ENCODE data around the gene DNAJC9.

DNAJC9 gene

DNA sequence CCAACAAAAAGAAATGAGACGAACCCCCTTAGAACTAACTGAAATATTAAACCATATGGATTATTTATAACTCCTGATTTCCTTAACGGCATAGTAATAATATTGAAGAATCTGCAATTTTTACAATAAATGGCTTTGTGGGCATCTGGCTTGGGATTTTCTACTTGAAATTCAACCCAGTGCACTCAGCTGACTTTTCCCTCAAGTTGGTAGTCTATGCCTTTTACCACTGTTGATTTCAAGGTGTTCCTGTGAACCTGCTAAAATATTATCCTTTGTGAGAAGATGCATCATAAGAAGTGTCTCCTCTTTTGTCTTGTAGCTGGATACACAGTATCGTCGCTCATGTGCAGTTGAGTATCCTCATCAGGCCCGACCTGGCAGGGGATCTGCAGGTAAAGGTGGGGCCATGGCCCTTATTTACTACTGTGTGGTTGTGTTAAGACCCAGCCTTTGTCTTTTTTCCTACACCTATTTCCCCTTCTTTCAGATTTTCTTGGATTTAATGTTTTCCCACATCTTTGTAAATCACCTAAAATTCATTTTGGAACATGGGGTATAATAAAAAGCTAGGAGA is 8.0 kb downstream of the DNAJC9 start:
- no peak for DNase-seq (ENCODE audit: low read depth in 2 of 2)

DNA sequence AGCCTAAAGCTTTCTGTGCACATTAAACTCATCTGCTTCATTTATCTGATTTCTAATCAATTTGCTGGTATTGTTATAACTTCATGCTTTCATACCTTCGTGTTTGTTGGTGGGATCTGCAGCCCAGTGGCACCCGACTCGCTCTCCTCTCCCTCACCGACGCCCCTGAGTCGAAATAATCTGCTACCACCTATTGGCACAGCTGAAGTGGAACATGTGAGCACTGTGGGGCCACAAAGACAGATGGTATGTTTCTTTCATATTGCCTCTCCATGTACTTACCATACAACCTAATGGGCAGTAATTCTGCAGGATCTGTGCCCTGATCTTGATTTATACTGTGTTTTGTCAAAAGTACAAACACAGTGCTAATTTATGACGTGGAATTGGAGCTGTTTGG is 12.4 kb downstream of the DNAJC9 start:
- no peak for DNase-seq (ENCODE audit: low read depth in 2 of 2)

DNA sequence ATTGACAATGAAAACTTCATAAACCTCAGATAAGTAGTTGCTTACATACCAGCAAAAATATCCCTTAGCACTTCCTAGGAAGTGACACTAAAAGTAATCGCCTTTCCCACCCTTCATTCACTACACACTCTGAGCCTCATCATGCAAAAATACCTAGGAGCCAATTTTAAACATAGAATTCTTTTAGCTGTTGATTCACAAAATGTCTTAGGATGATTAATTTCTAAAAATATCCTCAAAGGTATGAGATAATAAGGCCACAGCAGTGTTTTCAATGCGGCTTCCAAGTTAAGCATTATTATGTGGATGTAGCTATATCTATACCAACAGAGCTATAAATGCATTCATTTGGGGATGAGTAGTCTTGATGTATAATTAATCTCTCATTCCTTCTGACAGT is 13.2 kb downstream of the DNAJC9 start:
- no peak for DNase-seq (ENCODE audit: low read depth in 2 of 2)

DNA sequence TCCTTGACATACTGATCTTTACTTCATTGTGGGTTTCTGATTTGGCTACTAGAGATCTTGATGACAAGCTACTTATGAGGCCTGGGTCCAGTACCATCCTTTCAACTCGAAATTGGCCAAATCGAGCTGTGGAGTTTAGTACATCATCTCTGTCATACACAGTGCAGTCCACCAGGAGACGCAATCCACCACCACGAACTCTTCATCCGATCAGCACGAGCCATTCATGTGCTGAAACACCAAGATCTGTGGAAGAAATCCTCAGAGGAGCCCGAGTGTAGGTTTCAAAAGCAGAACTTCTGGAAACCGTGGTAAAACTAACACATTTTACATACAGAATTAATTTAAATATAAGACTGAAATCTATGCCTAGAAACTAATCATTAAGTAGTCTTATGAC is 14.2 kb downstream of the DNAJC9 start:
- DNase-seq (ENCODE audit: low read depth in 2 of 2), result no peak

DNA sequence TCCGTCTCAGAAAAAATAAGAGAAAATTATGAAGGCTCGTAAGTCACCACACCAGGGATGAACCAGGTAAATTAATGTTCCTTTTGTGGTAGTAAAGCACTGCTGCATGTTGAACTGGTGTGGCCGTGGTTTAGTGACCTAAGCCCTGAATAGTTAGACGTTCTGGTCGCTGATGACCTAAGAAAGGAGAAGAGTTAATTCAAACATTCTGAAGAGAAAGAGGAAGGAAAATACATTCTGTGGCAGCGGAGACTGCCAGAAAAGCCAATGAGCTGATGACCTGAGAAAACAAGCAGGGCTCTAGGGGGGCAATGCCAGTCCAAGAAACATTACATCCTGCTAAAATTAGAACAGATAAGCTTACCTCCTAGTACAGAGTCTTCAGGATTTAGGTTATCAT is 17.5 kb downstream of the DNAJC9 start:
- no peak for DNase-seq (ENCODE audit: low read depth in 2 of 2)

DNA sequence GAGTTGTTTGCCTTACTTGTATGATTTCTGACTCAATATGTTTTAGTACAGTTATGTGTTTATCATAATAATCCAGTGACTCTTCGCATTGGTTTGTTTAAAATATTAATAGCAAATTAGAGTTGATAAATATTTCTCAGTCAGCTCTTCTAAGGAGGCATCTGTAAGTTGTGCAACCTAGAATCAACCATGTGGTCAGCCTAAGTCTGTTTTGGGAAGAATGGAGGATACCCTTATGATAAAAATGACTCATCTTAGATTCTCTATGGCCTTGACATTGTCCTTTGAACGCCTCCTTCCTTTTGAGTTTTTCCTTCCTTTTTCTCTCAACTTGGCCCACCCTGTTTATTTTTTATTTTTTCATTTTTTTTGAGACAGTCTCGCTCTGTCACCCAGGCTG is 18.8 kb downstream of the DNAJC9 start:
- DNase-seq (ENCODE audit: low read depth in 2 of 2), result no peak

DNA sequence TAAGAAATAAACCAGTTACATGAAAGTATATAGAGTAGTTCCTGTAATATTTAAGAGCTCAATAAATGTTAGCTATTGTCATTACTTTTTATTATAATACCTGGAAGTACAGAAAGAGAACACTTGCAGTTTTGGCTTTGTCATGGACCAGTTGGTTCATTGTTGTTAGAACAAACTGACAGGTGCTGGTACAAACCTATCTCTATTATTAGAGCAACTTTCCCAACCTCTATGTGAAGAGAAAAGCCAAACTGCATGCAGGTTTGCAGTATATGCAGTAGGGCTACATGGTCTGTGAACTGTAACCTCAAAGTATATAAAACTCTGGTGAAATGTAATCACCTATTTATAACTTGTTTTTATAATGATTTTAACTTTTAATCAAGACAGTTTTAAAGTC is 20.4 kb downstream of the DNAJC9 start:
- DNase-seq (ENCODE audit: low read depth in 2 of 2), result no peak

DNA sequence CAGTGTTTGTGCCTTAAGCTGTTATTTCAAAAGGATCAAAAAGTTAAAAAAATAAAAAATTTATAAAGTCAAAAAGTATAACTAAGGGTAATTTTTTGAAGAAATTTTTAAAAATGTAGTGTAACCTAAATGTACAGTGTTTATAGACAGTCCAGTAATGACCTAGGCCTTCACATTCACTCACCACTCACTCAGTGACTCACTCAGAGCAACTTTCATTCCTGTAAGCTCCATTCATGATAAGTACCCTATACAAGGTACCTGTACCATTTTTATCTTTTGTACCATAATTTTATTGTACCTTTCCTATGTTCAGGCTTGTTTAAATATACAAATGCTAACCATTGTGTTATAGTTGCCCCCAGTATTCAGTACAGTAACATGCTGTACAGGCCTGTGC is 21.5 kb downstream of the DNAJC9 start:
- no peak for DNase-seq (ENCODE audit: low read depth in 2 of 2)

DNA sequence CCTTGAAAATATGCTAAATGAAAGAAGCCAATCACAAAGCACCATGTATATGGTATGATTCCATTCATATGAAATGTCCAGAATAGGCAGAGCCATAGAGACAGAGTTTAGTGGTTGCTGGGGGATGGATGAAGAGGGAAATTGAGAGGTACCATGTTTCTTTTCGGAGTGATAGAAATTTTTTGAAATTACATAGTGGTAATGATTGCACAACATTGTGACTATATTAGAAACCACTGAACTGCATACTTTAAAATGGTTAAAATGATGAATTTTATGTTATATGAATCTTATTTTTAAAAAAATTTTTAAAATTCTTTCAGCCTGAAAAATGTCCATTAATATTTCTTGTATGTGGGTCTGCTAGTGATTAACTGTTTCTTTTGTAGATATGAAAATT is 26.1 kb downstream of the DNAJC9 start:
- DNase-seq (ENCODE audit: low read depth in 2 of 2), result no peak

DNA sequence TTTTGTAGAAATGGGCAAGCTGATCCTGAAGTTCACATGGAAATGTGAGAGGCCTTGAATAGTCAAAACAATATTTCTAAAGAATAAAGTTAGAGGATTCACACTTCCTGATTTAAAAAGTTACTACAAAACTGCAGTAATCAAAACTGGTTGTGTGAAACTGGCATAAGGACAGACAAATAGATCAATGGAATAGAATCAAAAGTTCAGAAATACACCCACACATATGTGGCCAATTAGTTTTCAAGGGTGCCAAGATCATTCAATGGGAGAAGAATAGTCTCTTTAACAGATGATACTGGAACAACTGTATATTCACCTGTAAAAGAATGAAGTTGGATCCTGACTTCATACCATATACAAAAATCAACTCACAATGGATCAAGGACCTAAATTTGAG is 27.7 kb downstream of the DNAJC9 start:
- no peak for DNase-seq (ENCODE audit: low read depth in 2 of 2)

DNA sequence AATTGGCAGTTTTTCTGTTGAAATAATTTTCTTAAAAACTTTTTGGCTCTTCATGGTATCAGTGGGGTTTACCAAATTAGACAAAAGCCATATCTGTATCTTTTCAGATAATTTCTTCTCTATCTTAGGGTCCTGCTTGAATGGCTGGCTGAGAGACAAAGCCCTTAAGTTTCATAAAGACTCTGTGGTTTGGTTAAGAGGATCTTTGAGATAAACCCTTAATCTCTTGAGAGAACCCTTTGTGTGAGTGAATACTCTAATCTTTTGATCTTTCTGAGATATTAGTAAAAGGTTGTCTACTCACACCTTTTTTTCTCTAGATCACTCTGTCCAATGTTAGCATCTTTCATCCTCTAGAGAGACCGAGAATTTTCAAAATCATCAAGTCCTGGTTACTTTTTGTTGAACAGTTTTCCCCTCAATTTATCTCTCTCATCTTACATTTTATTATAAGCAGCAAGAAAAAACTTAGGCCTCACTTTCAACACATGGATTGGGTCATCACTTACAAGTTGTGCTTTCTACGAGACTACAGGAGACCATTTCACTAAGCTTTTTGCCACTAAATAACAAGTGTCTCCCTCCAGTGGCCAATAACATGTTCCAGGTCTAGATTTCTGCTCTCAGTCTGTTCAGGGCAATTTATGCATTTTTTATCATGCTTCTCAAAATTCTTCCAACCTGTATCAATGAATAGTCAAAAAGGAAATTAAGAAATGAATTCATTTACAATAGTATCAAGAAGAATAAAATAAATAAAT is 28.4 kb downstream of the DNAJC9 start:
- DNase-seq (ENCODE audit: low read depth in 2 of 2), result no peak

DNA sequence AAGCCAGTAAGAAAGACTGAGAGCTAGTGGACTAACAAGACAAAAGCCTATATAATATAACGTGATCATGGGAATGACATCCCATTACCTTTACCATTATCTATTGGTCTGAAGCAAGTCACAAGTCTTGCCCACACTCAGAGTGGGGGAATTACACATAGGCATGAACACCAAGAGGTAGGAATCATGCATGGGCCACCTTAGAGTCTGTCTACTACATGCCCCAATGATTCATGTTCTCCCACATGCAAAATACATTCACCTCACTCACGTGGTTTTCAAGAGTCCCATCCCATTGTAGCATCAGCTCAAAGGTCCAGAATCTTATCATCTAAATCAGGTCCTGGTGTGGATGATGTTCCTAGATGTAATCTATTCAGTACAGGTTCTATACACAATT is 29.4 kb downstream of the DNAJC9 start:
- DNase-seq (ENCODE audit: low read depth in 2 of 2), result no peak

DNA sequence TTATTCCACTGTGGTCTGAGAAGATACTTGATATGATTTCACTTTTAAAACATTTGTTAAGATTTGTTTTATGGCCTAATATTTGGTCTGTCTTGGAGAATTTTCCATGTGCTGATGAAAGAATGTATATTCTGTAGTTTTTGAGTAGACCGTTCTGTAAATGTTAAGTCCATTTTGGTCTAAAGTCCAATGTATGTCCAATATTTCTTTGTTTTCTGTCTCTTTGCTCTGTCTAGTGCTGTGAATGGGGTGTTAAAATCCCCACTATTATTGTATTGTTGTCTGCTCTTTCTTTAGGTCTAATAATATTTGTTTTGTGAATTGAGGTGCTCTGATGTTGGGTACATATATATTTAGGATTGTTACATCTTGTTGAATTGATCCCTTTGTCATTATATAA is 31.3 kb downstream of the DNAJC9 start:
- no peak for DNase-seq (ENCODE audit: low read depth in 2 of 2)

DNA sequence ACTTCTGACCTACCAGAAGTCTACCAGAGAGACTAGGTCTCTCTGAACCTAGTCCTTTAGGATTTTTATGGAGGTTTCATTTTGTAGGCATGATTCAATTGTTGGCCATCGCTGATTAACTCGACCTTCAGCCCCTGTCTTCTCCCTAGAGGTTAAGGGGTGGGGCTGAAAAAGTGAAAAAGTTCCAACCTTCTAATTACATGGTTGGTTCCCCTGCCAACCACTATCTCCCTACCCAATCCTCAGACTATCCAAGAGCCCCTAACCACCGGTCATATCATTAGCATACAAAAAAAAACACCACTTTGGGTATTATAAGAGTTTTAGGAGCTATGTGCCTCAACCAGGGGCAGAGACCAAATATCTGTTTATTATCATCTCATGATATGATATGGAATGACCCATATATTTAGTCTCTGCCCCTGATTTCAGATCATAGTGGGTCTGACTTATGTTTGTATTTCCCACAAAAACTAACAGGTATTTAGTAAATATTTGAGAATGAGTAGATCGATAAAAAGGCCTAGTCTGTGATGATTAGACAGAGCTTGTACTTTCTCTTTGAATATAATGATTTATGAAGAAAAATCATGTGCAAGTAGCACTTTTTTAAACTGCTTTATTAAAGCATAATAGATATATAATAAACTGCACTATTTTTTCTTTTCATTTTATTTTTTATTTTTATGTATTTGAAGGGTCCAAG is 35.8 kb downstream of the DNAJC9 start:
- no peak for DNase-seq (ENCODE audit: low read depth in 2 of 2)

DNA sequence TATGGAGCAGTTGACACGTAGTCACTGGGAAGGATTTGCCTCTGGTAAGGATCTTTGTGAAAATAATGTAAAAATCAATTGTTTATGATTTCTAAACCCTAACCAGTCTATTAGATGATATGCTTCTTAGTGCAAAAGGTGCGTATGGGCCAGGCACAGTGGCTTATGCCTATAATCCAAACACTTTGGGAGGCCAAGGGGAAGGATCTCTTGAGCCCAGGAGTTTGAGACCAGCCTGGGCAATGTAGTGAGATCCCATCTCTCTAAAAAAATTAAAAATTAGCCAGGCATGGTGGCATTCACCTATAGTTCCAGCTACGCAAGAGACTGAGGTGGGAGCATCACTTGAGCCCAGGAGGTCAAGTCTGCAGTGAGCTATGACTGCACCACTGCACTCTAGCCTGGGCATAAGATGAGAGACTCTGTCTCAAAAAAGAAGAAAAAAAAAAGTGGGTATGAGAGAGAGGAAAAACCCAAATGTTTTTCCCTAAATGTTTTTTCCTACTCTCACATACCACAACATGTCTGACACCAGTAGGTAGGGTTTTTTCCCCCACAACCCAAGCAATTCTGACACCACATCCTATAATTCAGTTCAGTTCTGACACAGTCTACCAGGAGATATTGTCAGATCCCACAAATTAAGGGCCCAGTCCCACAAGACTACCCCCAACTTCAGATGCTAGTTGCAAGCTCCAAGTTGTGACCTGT is 36.5 kb downstream of the DNAJC9 start:
- no peak for DNase-seq (ENCODE audit: low read depth in 2 of 2)

DNA sequence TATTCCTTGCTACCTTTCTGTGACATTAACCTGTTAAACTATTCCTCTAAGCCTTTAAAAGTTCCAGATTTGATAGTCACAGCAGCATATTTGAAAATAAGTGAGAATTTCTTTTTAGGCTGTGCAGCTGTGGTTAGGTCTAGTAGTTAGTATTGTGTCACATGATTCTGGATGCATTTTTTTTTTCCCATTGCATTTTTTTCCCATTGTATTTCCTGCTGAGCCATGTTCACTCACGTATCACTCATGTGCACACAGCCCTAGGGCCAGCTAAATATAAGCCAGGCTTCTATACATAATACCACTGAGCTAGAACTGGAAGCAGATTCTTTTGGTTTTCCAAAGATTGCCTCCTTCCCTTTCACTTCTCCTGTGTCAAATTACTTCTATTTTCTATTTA is 37.4 kb downstream of the DNAJC9 start:
- DNase-seq (ENCODE audit: low read depth in 2 of 2), result no peak

DNA sequence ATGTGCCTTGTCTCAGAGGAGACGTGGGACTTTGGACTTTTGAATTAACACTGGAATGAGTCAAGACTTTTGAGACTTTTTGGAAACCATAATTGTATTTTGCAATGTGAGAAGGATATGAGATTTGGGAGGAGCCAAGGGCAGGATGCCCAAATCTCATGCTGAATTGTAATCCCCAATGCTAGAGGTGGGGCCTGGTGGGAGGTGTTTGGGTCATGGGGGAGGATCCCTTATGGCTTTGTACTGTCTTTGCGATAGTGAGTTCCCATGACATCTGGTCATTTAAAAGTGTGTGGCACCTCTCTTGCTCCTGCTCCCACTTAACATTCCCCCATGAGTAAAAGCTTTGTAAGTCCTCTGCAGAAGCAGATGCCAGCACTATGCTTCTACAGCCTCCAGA is 39.2 kb downstream of the DNAJC9 start:
- no peak for DNase-seq (ENCODE audit: low read depth in 2 of 2)

DNA sequence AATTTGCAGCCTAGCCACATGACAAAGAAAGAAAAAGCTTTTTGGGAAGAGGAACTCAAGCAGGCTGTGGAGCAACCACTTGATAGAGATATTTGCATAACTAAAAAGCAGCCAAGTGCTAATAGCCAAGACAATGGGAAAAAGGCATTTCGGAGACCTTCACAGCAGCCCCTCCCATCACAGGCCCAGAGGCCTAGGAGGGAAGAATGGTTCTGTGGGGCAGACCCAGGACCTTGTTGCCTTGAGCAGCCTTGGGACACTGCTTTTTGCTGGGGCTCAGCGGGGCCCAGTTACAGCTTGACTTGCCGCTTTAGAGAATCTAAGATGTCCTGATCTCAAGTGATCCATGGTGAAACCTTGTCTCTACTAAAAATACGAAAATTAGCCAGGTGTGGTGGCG is 40.7 kb downstream of the DNAJC9 start:
- DNase-seq (ENCODE audit: low read depth in 2 of 2), result no peak

DNA sequence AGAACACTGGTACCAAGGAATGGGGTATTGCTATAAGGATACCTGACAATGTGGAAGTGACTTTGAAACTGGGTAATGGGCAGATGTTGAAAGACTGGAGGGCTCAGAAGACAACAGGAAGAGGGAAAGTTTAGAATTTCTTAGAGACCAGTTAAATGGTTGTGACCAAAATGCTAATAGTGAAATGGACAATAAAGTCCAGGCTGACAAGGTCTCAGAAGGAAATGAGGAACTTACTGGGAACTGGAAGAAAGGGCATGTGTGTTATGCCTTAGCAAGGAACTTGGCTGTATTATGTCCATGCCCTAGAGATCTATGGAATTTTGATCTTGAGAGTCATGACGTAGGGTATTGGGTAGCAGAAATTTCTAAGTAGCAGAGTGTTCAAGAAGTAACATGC is 41.2 kb downstream of the DNAJC9 start:
- no peak for DNase-seq (ENCODE audit: low read depth in 2 of 2)

DNA sequence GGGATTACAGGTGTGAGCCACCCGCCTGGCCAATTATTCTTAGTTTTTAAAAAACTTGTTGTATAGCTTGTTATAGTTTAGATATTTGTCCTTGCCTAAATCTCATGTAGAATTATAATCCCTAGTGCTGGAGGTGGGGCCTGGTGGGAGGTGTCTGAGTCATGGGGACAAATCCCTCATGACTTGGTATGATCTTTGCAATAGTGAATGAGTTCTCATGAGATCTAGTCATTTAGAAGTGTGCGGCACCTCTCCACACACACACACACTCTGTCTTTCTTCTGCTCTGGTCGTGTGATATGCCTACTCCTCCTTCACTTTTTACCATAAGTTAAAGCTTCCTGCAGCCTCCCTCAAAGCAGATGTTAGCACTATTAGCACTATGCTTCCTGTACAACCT is 42.0 kb downstream of the DNAJC9 start:
- no peak for DNase-seq (ENCODE audit: low read depth in 2 of 2)
